ENCODE measurements around the gene MEGF11. TPM values are rescaled to one million over a fixed set of nuclear protein-coding genes. Genes with fewer than 3 reads are reported as not detected.
"Not testable (repeated sequence)": the region's sequence is repeated elsewhere in the genome, so short reads cannot be mapped to it uniquely, and the experiment has no call there.

MEGF11 gene
- total and polyA plus RNA-seq, 8 donors, result 0.05 to 0.92 (median 0.14) TPM; not detected in 4

DNA sequence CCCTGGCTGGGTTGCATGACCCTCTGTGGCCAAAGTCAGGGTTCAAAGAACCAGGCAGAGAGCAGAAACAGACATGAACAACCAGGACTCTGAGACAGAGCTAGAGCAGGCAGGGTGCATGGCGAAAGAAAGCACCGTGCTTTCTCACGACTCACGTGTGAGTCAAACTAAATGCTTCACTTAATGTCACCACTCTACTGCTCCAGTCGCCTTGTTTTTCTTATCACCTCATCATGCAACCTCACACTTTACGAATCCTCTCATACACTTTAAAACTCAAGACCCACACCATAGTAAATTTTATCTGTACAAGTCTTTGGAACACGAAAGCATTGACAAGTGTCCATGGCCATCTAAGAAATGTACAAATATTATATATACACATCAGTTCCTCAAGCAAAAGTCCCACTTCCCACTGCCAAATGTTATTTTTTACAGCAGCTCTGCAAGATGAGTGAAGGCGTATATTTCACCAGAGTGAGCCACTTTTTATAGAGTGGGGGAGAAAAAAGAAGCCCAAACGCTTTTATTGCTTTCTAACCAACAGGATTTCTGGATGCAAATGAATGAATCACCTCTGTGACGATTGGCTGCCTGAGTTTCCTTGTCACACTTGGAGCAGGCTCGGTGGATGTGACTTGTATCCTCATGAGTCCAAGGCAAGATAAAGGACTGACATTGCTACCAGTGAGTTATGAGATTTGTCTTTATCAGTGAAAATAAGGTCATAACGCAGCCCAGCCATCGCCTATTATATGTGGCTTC, 16.0 kb upstream of the MEGF11 start:
- Histone ChIP-seq H3K36me3 (no peaks in the 10 kb centered on the region), H3K27ac (no peak overlapping the region), H3K9me3 (no peaks in the 10 kb centered on the region), H3K4me3 (no peak overlapping the region), H3K27me3 (peaks cover 0 to 4% (median 0%) of the 10 kb centered on the region in 3 donors), H3K4me1 (no peaks in the 10 kb centered on the region)
- 39 to 65% (median 59%) methylated on average over 13 of the region's 13 CpGs for WGBS, 5 donors
- intact Hi-C loops (cut with DNase I; ENCODE audit: low total_unique reads), result no loop called here
- DNase-seq, result no peak
- no peak for TF ChIP-seq POLR2AphosphoS5 (IDR thresholded peaks at IDR 0.05)
- TF ChIP-seq EP300 (IDR thresholded peaks at IDR 0.05), result no peak
- TF ChIP-seq, protein P1, sequence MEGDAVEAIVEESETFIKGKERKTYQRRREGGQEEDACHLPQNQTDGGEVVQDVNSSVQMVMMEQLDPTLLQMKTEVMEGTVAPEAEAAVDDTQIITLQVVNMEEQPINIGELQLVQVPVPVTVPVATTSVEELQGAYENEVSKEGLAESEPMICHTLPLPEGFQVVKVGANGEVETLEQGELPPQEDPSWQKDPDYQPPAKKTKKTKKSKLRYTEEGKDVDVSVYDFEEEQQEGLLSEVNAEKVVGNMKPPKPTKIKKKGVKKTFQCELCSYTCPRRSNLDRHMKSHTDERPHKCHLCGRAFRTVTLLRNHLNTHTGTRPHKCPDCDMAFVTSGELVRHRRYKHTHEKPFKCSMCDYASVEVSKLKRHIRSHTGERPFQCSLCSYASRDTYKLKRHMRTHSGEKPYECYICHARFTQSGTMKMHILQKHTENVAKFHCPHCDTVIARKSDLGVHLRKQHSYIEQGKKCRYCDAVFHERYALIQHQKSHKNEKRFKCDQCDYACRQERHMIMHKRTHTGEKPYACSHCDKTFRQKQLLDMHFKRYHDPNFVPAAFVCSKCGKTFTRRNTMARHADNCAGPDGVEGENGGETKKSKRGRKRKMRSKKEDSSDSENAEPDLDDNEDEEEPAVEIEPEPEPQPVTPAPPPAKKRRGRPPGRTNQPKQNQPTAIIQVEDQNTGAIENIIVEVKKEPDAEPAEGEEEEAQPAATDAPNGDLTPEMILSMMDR (IDR thresholded peaks at IDR 0.05), result no peak
- TF ChIP-seq POLR2A (IDR thresholded peaks at IDR 0.05), result no peak

DNA sequence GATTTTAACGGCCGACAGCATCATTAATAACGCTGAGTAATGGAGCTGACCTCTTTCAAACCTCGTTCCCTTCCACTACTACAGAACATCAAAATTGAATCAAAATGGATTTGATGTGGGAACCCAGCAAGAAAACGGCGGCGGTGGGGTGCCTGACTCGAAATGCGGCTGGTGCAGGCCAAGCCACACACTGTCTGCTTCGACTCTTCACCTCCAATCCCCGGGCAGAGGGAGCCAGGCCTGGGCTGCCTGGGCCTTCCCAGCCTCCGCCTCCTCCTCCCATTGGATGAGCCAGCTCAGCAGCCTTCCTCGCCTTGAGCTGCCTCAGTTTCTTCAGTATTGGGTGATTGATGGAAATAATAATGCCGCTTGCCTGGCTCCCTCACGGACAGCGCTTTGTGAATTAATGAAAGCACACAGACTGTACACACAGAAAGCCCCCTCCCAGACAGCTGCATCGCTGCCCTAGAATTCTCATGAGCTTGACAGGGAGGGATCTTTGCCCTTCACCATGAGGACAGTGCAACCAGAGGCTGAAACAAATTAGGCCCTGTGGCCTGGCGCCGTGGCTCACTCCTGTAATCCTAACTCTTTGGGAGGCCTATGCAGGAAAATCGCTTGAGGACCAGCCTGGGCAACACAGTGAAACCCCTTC, 11.4 kb upstream of the MEGF11 start:
- intact Hi-C loops (cut with DNase I; ENCODE audit: low total_unique reads), result no loop called here
- Histone ChIP-seq H3K4me3 (no peak overlapping the region), H3K27ac (no peak overlapping the region), H3K27me3 (peaks cover 0 to 4% (median 0%) of the 10 kb centered on the region in 3 donors), H3K9me3 (no peaks in the 10 kb centered on the region), H3K4me1 (peaks cover 0 to 15% (median 8%) of the 10 kb centered on the region in 4 donors), H3K36me3 (no peaks in the 10 kb centered on the region)
- 90 to 93% (median 92%) methylated on average over 18 to 20 of the region's 20 CpGs for WGBS, 5 donors
- DNase-seq, result no peak
- no peak for TF ChIP-seq EP300 (IDR thresholded peaks at IDR 0.05)
- TF ChIP-seq, protein P1 (IDR thresholded peaks at IDR 0.05), result no peak
- TF ChIP-seq POLR2A (IDR thresholded peaks at IDR 0.05), result no peak
- TF ChIP-seq POLR2AphosphoS5 (IDR thresholded peaks at IDR 0.05), result no peak

- H3K27ac ChIP-seq; H3K4me3 ChIP-seq; H3K36me3 ChIP-seq; intact Hi-C loops (cut with DNase I; ENCODE audit: low total_unique reads); H3K9me3 ChIP-seq; DNase-seq: not testable (repeated sequence)
- WGBS, 5 donors, result 76 to 100% (median 94%) methylated on average over 1 of the region's 1 CpG
- peaks cover 0 to 14% (median 0%) of the 10 kb centered on the region in 3 donors for H3K27me3 ChIP-seq
- H3K4me1 ChIP-seq, result peaks cover 0 to 15% (median 8%) of the 10 kb centered on the region in 4 donors
These were observed 9.3 kb upstream of the MEGF11 start for GRCh38 chr15:66262837-66263236.

DNA sequence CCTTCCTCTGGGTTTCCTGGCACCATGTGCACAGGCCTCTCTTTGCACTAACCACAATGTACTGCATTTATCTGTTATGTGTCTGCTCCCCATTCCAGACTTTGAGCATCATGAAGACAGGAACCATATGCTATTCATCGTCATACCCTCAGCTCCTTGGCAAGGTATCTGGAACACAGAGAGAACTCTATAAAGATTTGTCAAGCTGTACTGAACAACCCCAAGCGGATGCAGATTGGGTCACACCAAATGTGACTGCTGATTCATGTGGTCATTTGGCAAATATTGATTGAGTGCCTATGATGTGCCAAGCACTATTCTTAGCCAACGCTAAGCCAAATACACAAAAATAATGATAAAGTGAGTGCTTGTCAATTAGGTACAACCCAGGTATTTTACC, 7.5 kb upstream of the MEGF11 start:
- WGBS, 5 donors, result 30 to 55% (median 48%) methylated on average over 3 of the region's 3 CpGs
- peaks cover 0 to 32% (median 2%) of the 10 kb centered on the region in 3 donors for H3K27me3 ChIP-seq
- intact Hi-C loops (cut with DNase I; ENCODE audit: low total_unique reads), result no loop called here

More for the DNA sequence above, 7.5 kb upstream of the MEGF11 start:
- Histone ChIP-seq H3K9me3 (no peaks in the 10 kb centered on the region), H3K4me1 (peaks cover 0 to 15% (median 8%) of the 10 kb centered on the region in 4 donors), H3K27ac (no peak overlapping the region), H3K36me3 (no peaks in the 10 kb centered on the region), H3K4me3 (no peak overlapping the region)
- peak in 1 of 2 donors; percentile 50 for DNase-seq
- TF ChIP-seq POLR2AphosphoS5 (IDR thresholded peaks at IDR 0.05), result peak in 2 of 3 donors; percentile 23 to 66
- TF ChIP-seq, protein P1 (IDR thresholded peaks at IDR 0.05), result no peak
